IPS DF 4.7 (cell line): ENCODE measurements around the gene NALCN.

ENCODE experiments used
- DNase-seq: peaks from one replicate; pipeline ENCODE4 v3.0.0-alpha.2; 2013; ENCODE audit warnings: low spot score; ENCODE audit errors: extremely low read depth

NALCN gene

GRCh38 chr13:101035119-101035620 lies 381.1 kb downstream of the NALCN start:
- DNase-seq: no peak

- no peak for DNase-seq
Measured at GRCh38 chr13:101026736-101027398, 389.4 kb downstream of the NALCN start.

- no peak for DNase-seq
Measured at GRCh38 chr13:101026328-101026727, 390.0 kb downstream of the NALCN start.

- DNase-seq: no peak
Measured at GRCh38 chr13:101025925-101026324, 390.4 kb downstream of the NALCN start.

GRCh38 chr13:101025519-101025918 lies 390.8 kb downstream of the NALCN start:
- no peak for DNase-seq

- DNase-seq: no peak
Measured at GRCh38 chr13:101019126-101019525, 397.2 kb downstream of the NALCN start.

- no peak for DNase-seq
Measured at GRCh38 chr13:101018720-101019119, 397.6 kb downstream of the NALCN start.

- DNase-seq: no peak
Measured at GRCh38 chr13:101017123-101017872, 399.0 kb downstream of the NALCN start.

- DNase-seq: no peak
Measured at GRCh38 chr13:101016475-101016874, 399.8 kb downstream of the NALCN start.

- no peak for DNase-seq
Measured at GRCh38 chr13:101013245-101013644, 403.1 kb downstream of the NALCN start.

GRCh38 chr13:101010100-101010499 lies 406.2 kb downstream of the NALCN start:
- DNase-seq: no peak

GRCh38 chr13:101007245-101007644 lies 409.1 kb downstream of the NALCN start:
- DNase-seq: no peak
